Activated CD4-positive, alpha-beta T cell treated with anti-CD3 and anti-CD28 coated beads, Interleukin-2, amount 50 U/mL, for 48 hours (primary cell): ENCODE data around the gene MARVELD1.

ENCODE experiments used
- DNase-seq, 2 experiments: peaks; one replicate each; pipeline ENCODE4 v3.0.0-alpha.2; 2020

Gene MARVELD1

GRCh38 chr10:97759158-97759887 is 45.8 kb downstream of the MARVELD1 start:
- peak; percentile 59 to 64 for DNase-seq

DNA sequence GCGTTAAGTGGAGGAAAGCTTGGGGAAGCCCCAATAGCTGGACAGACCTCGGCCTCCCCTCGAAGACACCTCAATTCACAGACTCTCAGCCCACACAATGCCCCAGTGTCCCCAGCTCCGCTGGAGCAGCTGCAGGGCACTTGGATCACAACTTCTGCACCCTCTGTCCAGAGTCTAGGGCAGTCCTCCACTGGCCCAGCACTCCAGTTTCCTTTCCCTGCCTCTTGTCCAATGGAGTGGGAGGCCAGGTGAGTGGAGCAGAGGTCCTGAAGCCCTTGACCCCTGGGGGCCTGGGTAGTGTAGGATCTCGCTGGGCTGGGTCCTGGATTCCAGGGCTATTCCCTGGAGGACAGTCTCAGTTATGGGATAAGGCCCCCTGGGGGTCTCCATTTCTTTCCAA is 46.4 kb downstream of the MARVELD1 start:
- no peak for DNase-seq

DNA sequence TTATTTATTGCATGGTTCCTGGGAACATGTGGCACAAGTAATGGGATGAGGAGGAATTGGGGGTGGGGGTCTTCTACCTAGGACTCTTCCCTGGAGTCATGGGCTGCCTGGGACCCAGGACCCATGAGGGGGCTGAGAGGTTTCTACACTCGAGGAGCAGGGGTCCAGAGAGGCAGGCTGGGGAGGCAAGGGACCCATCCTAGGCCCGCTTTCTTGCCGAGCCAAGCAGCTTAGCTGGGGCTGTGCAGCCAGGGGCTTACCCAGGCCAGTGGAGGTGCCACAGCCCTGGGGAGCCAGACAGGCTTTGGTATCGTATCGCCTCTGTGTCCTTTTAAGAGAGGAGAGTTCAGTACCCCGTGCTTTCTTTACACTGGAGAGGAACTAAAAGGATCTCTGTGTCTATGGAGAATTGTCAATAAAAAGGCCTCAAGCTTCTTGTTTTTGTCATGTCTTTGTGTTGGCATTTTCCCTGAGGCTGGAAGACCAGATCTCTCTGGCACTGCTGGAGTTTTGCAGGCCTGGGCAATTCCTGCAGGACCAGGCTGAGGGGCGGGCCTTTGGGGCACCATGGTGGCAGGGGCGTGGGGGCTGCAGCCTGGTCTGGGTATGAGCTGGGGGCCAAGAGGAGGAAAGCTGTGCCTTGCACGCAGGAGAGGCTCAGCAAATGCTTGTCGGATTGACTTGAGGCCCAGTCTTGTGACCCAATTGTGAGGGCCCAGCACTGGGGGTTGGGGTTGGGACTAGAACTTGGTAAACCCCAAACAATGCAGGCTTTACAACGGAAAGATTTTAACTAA is 47.1 kb downstream of the MARVELD1 start:
- no peak for DNase-seq

GRCh38 chr10:97761331-97761865 is 47.9 kb downstream of the MARVELD1 start:
- DNase-seq = no peak

GRCh38 chr10:97762056-97762455 is 48.5 kb downstream of the MARVELD1 start:
- DNase-seq = no peak

DNA sequence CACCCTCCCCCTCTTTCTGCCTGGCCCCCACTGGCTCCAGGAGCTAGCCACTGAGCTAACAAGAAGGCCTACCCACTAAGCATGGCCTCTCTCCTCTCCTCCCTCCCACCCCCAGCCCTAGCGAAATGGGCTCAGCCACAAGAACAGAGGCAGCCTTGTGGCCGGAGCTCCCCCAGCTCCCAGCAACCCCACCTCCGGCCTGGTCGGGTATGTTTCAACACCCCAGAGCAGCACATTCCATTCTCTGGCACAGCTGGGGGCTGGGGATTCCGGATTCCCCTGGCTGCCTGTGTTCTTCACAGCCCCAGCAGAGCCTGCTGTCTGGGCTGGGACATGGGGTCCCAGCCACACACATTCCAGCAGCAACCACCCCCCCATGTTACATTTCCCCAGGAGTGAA is 49.3 kb downstream of the MARVELD1 start:
- DNase-seq = no peak

DNA sequence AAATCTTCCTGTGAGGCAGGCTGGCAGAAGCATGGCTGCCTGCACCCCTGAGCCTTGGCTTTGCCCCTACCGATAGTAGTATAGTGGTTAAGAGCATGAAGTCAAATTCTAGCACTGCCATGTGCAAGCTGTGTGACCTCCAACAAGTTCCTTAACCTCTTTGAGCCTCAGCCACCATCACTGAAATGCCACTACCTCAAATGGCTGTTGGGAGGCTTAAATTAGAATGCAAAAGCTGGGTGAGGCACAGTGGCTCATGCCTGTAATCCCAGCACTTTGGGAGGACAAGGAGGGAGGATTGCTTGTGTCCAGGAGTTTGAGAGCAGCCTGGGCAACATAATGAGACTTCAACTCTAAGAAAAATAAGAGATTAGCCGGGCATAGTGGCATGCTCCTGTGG is 49.9 kb downstream of the MARVELD1 start:
- no peak for DNase-seq

GRCh38 chr10:97763947-97764346 is 50.4 kb downstream of the MARVELD1 start:
- no peak for DNase-seq

- DNase-seq = no peak
Measured at GRCh38 chr10:97764519-97764931, 51.0 kb downstream of the MARVELD1 start.

DNA sequence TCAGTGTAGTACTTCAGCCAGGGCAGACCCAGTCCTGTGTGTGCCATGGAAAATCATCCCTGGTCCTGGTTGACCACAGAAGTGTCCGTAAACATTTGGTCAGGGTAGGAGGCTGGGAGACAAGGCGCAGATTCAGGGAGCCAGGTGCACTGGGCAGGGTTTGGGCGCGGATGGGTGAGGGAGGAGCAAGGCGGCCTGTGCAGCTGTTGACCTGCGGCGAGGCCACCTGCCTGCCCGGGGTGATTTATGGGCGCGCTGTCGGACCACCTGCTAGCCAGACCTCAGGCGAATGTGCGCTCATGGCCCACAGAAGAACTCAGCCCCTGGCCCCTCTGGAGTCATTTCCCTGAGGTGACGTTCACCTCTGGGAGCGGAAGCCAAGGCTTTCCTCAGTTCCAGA is 51.7 kb downstream of the MARVELD1 start:
- no peak for DNase-seq

DNA sequence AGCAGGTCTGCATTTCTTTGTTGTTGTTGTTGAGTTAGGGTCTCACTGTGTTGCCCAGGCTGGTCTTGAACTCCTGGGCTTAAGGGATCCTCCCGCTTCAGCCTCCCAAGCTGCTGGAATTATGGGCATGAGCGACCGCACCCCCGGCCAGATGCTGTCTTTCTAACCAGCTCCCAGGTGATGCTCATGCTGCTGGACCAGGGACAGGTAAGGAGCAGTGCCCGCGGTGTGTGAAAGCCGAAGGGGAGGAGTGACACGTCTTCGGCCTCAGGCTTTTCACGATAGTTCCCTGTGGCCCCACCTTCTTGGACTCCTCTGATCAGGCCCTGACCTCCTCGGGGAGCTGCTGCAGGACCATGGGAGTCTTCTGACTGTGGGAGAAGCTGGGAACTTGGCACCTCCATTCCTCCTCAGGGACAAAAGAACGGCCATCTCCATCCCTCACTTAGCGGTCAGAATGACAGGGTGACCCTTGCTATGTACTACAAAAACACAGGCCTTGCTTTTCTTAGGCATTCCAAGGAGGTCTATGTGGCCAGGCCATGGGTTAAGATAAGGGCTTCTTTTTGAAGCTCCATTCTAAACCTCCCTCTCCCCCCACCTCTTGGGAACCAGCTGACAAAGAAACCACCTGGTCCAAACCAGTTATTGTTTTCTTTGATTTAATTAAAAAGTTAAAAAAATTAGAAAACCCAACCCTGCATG is 52.7 kb downstream of the MARVELD1 start:
- DNase-seq = no peak

DNA sequence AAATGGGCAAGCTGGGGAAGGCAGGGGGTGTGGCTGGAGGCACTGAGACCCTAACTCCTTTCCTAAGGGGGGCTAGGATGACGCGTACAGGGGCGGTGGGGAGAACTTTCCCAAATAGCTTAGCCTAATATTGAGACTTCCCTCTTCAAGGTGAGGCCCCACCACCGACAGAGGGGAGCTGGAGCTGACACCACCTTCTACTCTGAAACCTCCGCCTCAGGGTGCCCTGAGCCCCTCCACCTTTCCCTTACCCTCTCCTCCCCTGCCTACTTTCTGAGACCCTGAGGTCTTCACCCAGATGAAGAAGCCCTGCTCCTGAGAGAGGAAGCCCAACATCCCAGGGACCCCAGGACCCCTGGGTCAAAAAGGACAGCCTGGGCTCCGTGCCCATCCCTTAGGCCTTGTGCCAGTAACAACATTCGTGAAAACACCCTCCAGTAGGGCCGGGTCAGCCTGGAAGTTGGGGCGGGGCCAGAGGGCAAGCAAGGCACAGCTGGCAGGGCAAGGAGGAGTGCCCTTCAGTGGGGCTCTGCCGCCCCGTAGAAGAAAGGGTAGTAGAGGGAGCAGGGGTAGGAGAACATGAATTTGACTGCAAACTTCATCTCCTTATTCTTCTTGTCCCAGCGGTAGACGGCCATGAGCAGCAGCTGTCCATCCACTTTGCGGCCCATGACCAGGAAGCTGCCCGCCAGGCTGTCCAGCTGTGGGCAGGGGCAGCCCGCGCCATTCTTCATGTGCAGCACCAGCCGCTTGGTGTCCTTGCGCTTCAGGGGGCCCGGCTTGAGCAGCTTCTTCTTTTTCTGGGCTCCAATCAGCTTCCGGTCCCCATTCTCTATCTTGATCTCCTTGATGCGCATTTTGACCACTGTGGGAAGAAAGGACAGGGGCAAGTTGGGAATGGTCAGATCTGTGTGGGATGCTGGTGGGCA is 53.7 kb downstream of the MARVELD1 start:
- no peak for DNase-seq
